Frontal cortex (tissue), 4 donors: ENCODE measurements around the gene CD70. TPM values are rescaled to one million over a fixed set of nuclear protein-coding genes. Genes with fewer than 3 reads are reported as not detected.
"Not testable (repeated sequence)": the region's sequence is repeated elsewhere in the genome, so short reads cannot be mapped to it uniquely, and the experiment has no call there.

Experiments used
- DNase-seq, 2 donors: peaks; one replicate each; pipeline ENCODE4 v3.0.0; 2012; ENCODE audit warnings: low spot score in 2 of 2
- FAIRE-seq: peaks from 2 replicates; lab custom pipeline; 2012; peaks lifted over from hg19 to GRCh38; lab: Jason Lieb, UNC
- total RNA-seq: library from RNA; depleted of rRNA; stranded (reverse); fragments of >200 nt; gene quantifications from one replicate; pipeline ENCODE4 v1.2.3, GENCODE V29; 2014
- donor health status: control.
- donor health status: control.
- donor health status: control.

Gene CD70
- total RNA-seq, 1 donor from 2014 or later = not detected

GRCh38 chr19:6599866-6600454 lies 9.0 kb upstream of the CD70 start:
- no peak for DNase-seq
- no peak for FAIRE-seq

DNA sequence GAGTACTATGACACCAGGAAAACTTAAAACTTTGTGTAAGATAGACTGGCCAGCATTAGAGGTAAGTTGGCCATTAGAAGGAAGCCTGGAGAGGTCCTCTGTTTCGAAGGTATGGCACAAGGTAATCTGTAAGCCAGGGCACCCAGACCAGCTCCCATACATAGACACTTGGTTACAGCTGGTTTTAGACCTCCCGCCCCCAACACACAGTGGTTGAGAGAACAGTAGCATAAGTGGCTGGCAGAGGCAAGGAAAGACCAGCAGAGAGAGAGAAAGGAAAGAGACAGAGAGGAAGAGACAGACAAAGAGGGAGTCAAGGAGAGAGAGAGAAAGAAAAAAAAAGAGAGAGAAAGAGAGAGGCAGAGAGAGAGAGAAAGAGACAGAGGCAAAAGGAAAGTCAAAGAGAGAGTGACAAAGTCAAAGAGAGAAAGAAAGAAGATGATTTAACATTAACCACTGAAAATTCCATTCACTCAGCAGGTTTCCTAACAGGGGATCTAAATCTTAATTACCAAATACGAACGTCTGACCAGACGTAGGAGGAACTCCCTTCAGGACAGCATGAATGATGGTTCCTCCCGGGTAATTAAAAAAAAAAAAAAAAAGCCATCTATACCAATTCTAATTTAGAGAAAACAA lies 7.4 kb upstream of the CD70 start:
- DNase-seq, FAIRE-seq: not testable (repeated sequence)

- not testable (repeated sequence) for DNase-seq, FAIRE-seq
Measured at GRCh38 chr19:6597471-6598253, 6.7 kb upstream of the CD70 start.

GRCh38 chr19:6596621-6597020 lies 5.7 kb upstream of the CD70 start:
- FAIRE-seq (no peak), DNase-seq (no peak)

DNA sequence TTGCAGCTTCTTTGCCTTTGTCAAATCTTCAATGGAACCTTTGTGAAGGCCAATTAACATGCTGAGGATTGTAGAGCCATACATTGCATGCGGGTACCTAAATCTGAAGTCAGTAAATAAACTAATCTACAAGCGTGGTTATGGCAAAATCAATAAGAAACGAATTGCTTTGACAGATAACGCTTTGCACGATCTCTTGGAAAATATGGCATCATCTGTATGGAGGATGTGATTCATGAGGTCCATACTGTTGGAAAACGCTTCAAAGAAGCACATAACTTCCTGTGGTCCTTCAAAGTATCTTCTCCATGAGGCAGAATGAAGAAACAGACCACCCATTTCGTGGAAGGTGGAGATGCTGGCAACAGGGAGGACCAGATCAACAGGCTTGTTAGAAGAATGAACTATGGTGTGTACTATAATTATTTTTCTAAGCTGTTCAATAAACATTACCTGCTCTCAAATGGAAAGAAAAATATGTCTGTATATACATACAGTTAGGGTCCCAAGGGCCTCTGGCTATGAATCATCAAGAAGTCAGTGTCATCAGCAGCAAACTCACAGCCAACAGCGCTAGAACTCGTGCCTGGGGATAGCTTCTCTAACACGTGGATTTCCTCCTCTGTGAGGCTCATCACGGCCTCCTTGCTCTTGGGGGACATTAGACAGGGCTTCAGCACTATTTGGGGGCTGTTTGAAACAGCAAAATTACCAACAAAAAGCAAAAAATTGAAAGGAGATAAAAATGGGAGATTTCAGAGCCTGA lies 2.9 kb upstream of the CD70 start:
- no peak for FAIRE-seq

GRCh38 chr19:6590258-6590826 lies 608 bp downstream of the CD70 start:
- no peak for FAIRE-seq
- DNase-seq = no peak

More for the DNA sequence above, 2.9 kb upstream of the CD70 start:
- no peak for DNase-seq

GRCh38 chr19:6589711-6590257 lies 1.2 kb downstream of the CD70 start:
- no peak for DNase-seq
- FAIRE-seq = no peak

DNA sequence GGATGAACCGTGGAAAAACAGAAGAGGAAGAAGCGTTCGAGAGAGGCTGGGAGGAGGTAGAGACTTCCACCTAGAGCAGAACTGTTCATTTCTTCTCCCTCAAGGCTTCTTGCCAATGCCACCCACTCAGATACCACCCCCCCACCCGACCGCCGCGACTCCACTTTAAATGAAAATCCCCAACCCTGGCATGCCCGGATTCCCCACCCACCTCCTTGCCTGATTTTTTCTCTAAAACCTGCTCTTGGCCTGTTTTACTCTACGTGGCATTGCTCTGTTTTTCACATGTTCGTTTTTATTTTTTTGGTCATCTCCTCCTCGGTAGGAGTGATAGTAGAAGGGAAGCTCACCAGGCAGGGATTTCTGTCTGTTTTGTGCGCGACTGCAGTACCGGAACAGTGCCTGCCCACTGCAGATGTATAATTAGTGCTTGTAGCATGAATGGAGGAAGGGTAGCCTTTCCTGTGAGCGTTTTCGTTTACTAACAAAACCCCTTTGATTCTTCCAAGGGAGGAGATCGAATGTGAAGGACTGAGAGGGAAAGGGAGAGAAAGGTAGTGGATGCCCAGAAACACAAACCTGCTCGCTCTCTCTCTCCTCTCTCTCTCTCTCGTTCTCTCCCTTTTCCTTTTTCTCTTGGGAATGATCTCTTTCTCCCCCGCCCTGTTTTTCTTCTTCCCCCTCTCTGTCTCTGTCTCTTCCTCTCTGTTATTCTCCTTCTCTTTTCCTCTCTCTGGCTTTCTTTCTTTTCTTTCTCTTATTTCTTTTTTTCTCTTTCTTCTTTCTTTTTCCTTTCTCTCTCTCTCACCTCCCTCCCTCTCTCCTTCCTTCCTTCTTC lies 2.2 kb downstream of the CD70 start:
- FAIRE-seq (no peak), DNase-seq (no peak)

DNA sequence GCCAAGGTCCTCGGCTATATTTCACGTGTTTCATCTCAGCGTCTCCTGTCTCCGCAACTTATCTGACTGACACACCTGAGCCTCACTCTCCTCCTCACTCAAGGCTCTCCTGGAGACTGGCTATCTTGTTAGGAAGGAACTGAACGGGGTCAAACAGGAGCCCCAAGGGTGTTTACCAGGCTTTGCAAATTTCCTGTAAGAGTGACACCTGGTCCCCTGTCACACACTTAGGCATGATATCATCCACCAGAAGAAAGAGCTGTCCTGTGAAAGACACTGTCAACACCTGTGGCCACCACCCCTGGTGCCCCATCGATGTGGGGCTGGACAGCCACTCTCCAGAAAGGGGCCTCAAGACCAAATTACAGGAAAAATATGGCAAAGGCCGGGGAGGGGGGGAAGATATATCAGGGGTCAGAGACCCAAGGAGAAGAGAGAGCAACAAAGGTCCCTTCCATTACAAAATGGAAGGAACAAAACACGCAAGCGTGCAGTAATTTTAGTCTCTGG lies 2.9 kb downstream of the CD70 start:
- FAIRE-seq = no peak
- no peak for DNase-seq

DNA sequence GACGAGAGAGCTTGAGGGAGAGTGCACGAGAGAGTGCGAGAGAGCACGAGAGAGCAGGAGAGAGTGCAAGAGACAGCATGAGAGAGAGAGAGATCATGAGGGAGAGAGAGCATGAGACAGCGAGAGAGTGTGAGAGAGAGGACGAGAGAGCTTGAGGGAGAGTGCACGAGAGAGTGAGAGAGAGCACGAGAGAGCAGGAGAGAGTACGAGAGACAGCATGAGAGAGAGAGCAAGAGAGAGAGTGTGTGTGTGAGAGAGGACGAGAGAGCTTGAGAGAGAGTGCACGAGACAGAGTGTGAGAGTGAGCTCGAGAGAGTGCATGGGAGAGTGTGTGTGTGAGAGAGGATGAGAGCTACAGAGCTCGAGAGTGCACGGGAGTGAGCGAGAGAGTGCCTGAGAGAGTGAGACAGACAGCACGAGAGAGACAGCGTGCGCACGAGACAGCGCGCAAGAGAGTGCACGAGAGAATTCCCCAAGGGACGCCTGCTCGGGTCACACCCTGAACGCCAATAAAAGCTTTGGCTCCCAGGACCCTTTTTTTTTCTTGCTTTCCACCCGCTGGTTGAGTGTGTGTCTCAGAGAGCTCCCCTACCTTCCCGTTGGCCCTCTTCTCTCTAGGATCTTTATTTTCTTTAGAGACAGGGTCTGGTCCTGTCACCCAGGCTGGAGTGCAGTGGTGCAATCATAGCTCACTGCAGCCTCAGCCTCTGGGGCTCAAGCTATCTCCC lies 3.7 kb downstream of the CD70 start:
- no peak for FAIRE-seq
- DNase-seq = no peak

DNA sequence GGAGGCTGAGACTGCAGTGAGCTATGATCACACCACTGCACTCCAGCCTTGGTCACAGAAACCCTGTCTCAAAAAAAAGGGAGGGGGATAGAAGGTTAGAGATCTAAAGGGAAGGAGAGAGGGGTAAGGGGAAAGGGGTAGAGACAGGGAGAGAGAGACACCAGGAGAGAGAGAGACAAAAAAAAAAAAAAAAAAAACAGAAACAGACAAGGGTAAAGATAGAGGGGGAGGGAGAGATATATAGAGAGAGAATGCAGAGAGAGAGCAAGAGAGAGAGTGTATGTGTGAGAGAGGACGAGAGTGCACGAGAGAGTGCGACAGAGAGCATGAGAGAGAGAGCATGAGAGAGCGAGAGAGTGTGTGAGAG lies 4.2 kb downstream of the CD70 start:
- DNase-seq = no peak
- FAIRE-seq = no peak

- no peak for FAIRE-seq
Measured at GRCh38 chr19:6586056-6586455, 4.9 kb downstream of the CD70 start.

GRCh38 chr19:6582515-6583484 lies 8.2 kb downstream of the CD70 start:
- not testable (repeated sequence) for FAIRE-seq, DNase-seq

More at GRCh38 chr19:6586056-6586455, 4.9 kb downstream of the CD70 start:
- DNase-seq = no peak

- no peak for DNase-seq
- FAIRE-seq = no peak
Measured at GRCh38 chr19:6580313-6580712, 10.6 kb downstream of the CD70 start.

DNA sequence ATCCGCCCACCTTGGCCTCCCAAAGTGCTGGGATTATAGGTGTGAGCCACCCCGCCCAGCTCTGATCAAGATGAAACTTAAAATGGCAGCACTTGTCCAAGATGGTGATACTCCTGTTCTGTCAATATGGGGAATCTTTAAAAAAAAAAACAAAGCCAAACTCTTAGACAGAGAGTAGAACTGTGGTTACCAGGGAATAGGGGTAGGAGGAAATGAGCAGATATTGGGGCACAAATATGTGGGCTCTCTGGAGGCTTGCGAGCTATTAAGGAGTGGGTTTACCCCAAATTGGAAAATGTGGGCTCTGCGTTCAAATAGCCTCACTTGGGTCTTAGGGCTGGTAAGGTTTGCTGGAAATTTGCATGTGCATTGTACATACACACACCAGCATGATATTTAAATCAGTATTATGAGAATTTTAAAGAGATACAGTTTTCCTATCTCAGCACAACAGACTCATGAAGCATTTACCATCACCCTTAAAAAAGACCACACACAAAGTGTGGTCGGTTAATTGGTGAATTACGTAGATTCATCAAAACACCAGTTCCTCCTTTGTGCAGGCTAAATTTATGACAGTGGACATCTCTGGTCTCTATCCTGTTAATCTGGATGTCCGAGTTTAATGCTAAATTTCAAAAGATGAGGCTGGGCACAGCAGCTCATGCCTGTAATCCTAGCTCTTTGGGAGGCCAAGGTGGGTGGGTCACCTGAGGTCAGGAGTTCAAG lies 11.3 kb downstream of the CD70 start:
- DNase-seq = no peak

DNA sequence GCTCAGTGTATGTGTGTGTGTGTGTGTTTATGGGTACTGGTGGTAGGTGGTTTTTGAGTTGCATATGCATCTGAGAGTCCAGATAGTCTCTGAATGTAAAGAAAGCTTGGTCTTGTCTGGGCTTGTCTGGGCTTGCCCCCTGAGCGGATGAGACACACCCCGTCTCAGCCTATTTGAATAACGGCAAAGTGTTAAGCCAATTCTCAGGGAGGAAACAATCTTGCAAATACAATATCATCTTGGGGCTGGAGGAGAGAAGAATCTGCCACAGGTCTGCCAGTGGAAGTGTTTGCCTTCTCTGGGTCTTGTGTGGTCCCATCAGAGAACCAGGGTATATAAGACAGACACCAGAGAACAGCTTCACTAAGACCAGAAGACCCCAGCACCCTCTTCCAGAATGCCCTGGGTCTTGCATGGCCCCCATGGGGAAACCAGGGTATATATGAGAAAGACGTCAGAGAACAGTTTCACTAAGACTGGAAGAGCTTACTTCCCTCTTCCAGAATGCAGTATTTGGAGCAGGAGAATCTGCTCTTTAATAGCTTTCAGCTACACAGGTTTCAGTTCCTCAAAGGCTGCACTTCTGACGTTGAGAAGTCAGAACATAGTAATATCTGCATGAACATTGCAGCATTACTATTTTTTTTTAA lies 13.3 kb downstream of the CD70 start:
- FAIRE-seq = no peak
- no peak for DNase-seq

More for the DNA sequence above, 11.3 kb downstream of the CD70 start:
- no peak for FAIRE-seq
